SK-N-SH (cell line): Measurements from ENCODE around the gene KCNE1.

Source experiments
- NFIC ChIP-seq: IDR thresholded peaks from 2 replicates; pipeline ENCODE4 v1.4.0; 2012; ENCODE audit warnings: borderline replicate concordance
- RAD21 ChIP-seq: IDR thresholded peaks from 2 replicates; pipeline ENCODE4 v1.6.1; 2012; ENCODE audit warnings: mild to moderate bottlenecking, low read length
- TF ChIP-seq, protein P1 (sequence below): fragments of 200-600 bp; sonication (generic); IDR thresholded peaks from 2 replicates; pipeline ENCODE4 v1.6.1; 2017; ENCODE audit warnings: antibody characterized with exemption, mild to moderate bottlenecking, moderate library complexity
- TF ChIP-seq, protein P2 (sequence below): fragments of 150-350 bp; IDR thresholded peaks from 2 replicates; pipeline ENCODE4 v1.6.1; 2017; ENCODE audit warnings: antibody characterized with exemption, low read length, low read depth, borderline replicate concordance

GRCh38 chr21:34561806-34562205 is 49.8 kb upstream of the KCNE1 start:
- TF ChIP-seq, protein P1, sequence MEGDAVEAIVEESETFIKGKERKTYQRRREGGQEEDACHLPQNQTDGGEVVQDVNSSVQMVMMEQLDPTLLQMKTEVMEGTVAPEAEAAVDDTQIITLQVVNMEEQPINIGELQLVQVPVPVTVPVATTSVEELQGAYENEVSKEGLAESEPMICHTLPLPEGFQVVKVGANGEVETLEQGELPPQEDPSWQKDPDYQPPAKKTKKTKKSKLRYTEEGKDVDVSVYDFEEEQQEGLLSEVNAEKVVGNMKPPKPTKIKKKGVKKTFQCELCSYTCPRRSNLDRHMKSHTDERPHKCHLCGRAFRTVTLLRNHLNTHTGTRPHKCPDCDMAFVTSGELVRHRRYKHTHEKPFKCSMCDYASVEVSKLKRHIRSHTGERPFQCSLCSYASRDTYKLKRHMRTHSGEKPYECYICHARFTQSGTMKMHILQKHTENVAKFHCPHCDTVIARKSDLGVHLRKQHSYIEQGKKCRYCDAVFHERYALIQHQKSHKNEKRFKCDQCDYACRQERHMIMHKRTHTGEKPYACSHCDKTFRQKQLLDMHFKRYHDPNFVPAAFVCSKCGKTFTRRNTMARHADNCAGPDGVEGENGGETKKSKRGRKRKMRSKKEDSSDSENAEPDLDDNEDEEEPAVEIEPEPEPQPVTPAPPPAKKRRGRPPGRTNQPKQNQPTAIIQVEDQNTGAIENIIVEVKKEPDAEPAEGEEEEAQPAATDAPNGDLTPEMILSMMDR = no peak
- TF ChIP-seq, protein P2, sequence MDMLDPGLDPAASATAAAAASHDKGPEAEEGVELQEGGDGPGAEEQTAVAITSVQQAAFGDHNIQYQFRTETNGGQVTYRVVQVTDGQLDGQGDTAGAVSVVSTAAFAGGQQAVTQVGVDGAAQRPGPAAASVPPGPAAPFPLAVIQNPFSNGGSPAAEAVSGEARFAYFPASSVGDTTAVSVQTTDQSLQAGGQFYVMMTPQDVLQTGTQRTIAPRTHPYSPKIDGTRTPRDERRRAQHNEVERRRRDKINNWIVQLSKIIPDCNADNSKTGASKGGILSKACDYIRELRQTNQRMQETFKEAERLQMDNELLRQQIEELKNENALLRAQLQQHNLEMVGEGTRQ = no peak
- no peak for TF ChIP-seq RAD21
- no peak for TF ChIP-seq NFIC
